ENCODE results near the gene BRIP1.

Gene BRIP1

DNA sequence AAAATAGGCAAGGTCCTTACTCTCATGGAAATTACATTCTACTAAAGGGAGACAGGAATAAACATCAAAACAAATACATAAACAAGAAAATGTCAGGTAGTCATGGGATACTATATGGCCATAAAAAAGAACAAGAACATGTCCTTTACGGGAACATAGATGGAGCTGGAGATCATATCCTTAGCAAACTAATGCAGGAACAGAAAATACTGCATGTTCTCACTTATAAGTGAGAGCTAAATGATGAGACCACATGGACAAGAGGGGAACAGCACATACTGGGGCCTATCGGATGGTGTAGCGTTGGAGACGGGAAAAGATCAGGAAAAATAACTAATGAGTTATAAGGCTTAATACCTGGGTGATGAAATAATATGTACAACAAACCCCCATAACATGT is 69.1 kb downstream of the BRIP1 start:
- TF ChIP-seq, protein P1, sequence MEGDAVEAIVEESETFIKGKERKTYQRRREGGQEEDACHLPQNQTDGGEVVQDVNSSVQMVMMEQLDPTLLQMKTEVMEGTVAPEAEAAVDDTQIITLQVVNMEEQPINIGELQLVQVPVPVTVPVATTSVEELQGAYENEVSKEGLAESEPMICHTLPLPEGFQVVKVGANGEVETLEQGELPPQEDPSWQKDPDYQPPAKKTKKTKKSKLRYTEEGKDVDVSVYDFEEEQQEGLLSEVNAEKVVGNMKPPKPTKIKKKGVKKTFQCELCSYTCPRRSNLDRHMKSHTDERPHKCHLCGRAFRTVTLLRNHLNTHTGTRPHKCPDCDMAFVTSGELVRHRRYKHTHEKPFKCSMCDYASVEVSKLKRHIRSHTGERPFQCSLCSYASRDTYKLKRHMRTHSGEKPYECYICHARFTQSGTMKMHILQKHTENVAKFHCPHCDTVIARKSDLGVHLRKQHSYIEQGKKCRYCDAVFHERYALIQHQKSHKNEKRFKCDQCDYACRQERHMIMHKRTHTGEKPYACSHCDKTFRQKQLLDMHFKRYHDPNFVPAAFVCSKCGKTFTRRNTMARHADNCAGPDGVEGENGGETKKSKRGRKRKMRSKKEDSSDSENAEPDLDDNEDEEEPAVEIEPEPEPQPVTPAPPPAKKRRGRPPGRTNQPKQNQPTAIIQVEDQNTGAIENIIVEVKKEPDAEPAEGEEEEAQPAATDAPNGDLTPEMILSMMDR (IDR thresholded peaks at IDR 0.05), result no peak
- Histone ChIP-seq H3K27ac (no peak overlapping the region), H3K4me1 (no peaks in the 10 kb centered on the region), H3K36me3 (ENCODE audit: control insufficient read depth, insufficient read depth, low read length) (no peaks in the 10 kb centered on the region), H3K27me3 (ENCODE audit: control insufficient read depth, insufficient read depth, low read length) (no peaks in the 10 kb centered on the region), H3K4me2 (ENCODE audit: low read length) (no peak overlapping the region), H3K9me3 (ENCODE audit: control insufficient read depth, low read length) (no peaks in the 10 kb centered on the region), H3K4me3 (ENCODE audit: low read depth, low read length) (no peak overlapping the region), H3K9ac (no peak overlapping the region), H3K79me2 (no peaks in the 10 kb centered on the region), H2AFZ (no peak overlapping the region)

- H3K27ac ChIP-seq, result no peak overlapping the region
- H3K27me3 ChIP-seq (ENCODE audit: control insufficient read depth, insufficient read depth, low read length), result no peaks in the 10 kb centered on the region
- H3K4me2 ChIP-seq (ENCODE audit: low read length), result no peak overlapping the region
- H3K4me3 ChIP-seq (ENCODE audit: low read depth, low read length), result no peak overlapping the region
- H3K9ac ChIP-seq, result no peak overlapping the region
- no peaks in the 10 kb centered on the region for H3K9me3 ChIP-seq (ENCODE audit: control insufficient read depth, low read length)
- TF ChIP-seq, protein P1 (IDR thresholded peaks at IDR 0.05), result no peak
- no peaks in the 10 kb centered on the region for H3K4me1 ChIP-seq
- no peaks in the 10 kb centered on the region for H3K79me2 ChIP-seq
- no peak overlapping the region for H2AFZ ChIP-seq
- no peaks in the 10 kb centered on the region for H3K36me3 ChIP-seq (ENCODE audit: control insufficient read depth, insufficient read depth, low read length)
Measured at GRCh38 chr17:61793565-61793964, 69.8 kb downstream of the BRIP1 start.

GRCh38 chr17:61789872-61790271 is 73.5 kb downstream of the BRIP1 start:
- Histone ChIP-seq H3K27ac (no peak overlapping the region), H3K36me3 (ENCODE audit: control insufficient read depth, insufficient read depth, low read length) (no peaks in the 10 kb centered on the region), H3K4me2 (ENCODE audit: low read length) (no peak overlapping the region), H3K4me3 (ENCODE audit: low read depth, low read length) (no peak overlapping the region), H3K4me1 (no peaks in the 10 kb centered on the region), H3K9ac (no peak overlapping the region), H3K9me3 (ENCODE audit: control insufficient read depth, low read length) (no peaks in the 10 kb centered on the region), H3K79me2 (no peaks in the 10 kb centered on the region), H3K27me3 (ENCODE audit: control insufficient read depth, insufficient read depth, low read length) (no peaks in the 10 kb centered on the region), H2AFZ (no peak overlapping the region)
- TF ChIP-seq, protein P1 (IDR thresholded peaks at IDR 0.05), result no peak

GRCh38 chr17:61786088-61786487 is 77.2 kb downstream of the BRIP1 start:
- Histone ChIP-seq H3K4me1 (no peaks in the 10 kb centered on the region), H3K79me2 (no peaks in the 10 kb centered on the region), H2AFZ (no peak overlapping the region), H3K27me3 (ENCODE audit: control insufficient read depth, insufficient read depth, low read length) (no peaks in the 10 kb centered on the region), H3K9ac (no peak overlapping the region), H3K27ac (no peak overlapping the region), H3K4me2 (ENCODE audit: low read length) (no peak overlapping the region), H3K4me3 (ENCODE audit: low read depth, low read length) (no peak overlapping the region), H3K36me3 (ENCODE audit: control insufficient read depth, insufficient read depth, low read length) (no peaks in the 10 kb centered on the region), H3K9me3 (ENCODE audit: control insufficient read depth, low read length) (no peaks in the 10 kb centered on the region)
- TF ChIP-seq, protein P1 (IDR thresholded peaks at IDR 0.05), result no peak

DNA sequence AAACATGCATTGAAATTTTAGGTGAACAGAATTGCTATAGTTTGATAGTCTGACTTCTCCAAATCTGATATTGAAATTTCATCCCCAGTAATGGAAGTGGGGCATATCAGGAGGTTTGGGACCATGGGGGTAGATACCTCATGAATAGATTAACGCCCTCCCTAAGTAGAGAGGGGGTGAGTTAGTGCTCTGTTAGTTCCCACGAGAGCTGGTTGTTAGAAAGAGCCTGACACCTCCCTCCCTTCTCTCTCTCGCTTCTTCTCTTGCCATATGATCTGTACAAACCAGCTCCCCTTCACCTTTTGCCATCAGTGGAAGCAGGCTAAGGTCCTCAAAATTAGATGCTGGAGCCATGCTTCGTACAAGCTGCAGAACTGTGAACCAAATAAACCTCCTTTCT is 78.8 kb downstream of the BRIP1 start:
- Histone ChIP-seq H3K36me3 (ENCODE audit: control insufficient read depth, insufficient read depth, low read length) (no peaks in the 10 kb centered on the region), H2AFZ (no peak overlapping the region), H3K4me1 (no peaks in the 10 kb centered on the region), H3K27me3 (ENCODE audit: control insufficient read depth, insufficient read depth, low read length) (no peaks in the 10 kb centered on the region), H3K27ac (no peak overlapping the region), H3K4me3 (ENCODE audit: low read depth, low read length) (no peak overlapping the region), H3K79me2 (no peaks in the 10 kb centered on the region), H3K9me3 (ENCODE audit: control insufficient read depth, low read length) (no peaks in the 10 kb centered on the region), H3K4me2 (ENCODE audit: low read length) (no peak overlapping the region), H3K9ac (no peak overlapping the region)
- TF ChIP-seq, protein P1 (IDR thresholded peaks at IDR 0.05), result no peak
